NCI-H187 (cell line): ENCODE data around the gene NUP205.
"Not testable (repeated sequence)": the region's sequence is repeated elsewhere in the genome, so short reads cannot be mapped to it uniquely, and the experiment has no call there.

ENCODE experiments used
- DNase-seq, 2 experiments: peaks; one replicate each; lab custom pipeline; 2025; lab: John Stamatoyannopoulos, UW

The NUP205 gene

GRCh38 chr7:135667626-135668025, 109.9 kb downstream of the NUP205 start:
- DNase-seq = not testable (repeated sequence)

GRCh38 chr7:135668852-135669395, 111.2 kb downstream of the NUP205 start:
- not testable (repeated sequence) for DNase-seq

- no peak for DNase-seq
These were observed 112.1 kb downstream of the NUP205 start for GRCh38 chr7:135669774-135670173.

- no peak for DNase-seq
These were observed 112.5 kb downstream of the NUP205 start for GRCh38 chr7:135670179-135670578.

GRCh38 chr7:135672560-135673359, 115.0 kb downstream of the NUP205 start:
- peak in 1 of 2 experiments; percentile 16 for DNase-seq

GRCh38 chr7:135673360-135673706, 115.6 kb downstream of the NUP205 start:
- no peak for DNase-seq

GRCh38 chr7:135678612-135679575, 121.2 kb downstream of the NUP205 start:
- no peak for DNase-seq

GRCh38 chr7:135681762-135682161, 124.0 kb downstream of the NUP205 start:
- no peak for DNase-seq

- DNase-seq = no peak
These were observed 124.5 kb downstream of the NUP205 start for GRCh38 chr7:135682191-135682590.

GRCh38 chr7:135683609-135684008, 125.9 kb downstream of the NUP205 start:
- no peak for DNase-seq

- no peak for DNase-seq
These were observed 126.4 kb downstream of the NUP205 start for GRCh38 chr7:135684136-135684535.

- DNase-seq = no peak
These were observed 127.0 kb downstream of the NUP205 start for GRCh38 chr7:135684699-135685098.

GRCh38 chr7:135685306-135686084, 127.8 kb downstream of the NUP205 start:
- no peak for DNase-seq

GRCh38 chr7:135687466-135687865, 129.7 kb downstream of the NUP205 start:
- no peak for DNase-seq

- no peak for DNase-seq
These were observed 132.8 kb downstream of the NUP205 start for GRCh38 chr7:135690566-135690965.

- no peak for DNase-seq
These were observed 134.3 kb downstream of the NUP205 start for GRCh38 chr7:135692055-135692454.

- DNase-seq = not testable (repeated sequence)
These were observed 134.9 kb downstream of the NUP205 start for GRCh38 chr7:135692606-135693005.

- no peak for DNase-seq
These were observed 135.8 kb downstream of the NUP205 start for GRCh38 chr7:135693558-135693957.

- no peak for DNase-seq
These were observed 139.7 kb downstream of the NUP205 start for GRCh38 chr7:135697276-135698049.
